OCI-LY7 (cell line): ENCODE results near the gene CRACR2B. TPM values are rescaled to one million over a fixed set of nuclear protein-coding genes. Genes with fewer than 3 reads are reported as not detected.

ENCODE experiments used
- BruUV-seq: library from RNA; stranded (reverse); fragments of 400-500 nt; replicated peaks from 2 replicates; lab custom pipeline; 2021; lab: Mats Ljungman, UMichigan
- CTCF ChIA-PET: fragments of 300-600 bp; sonication (Branson Sonifier 250); formaldehyde crosslinking; loops from one replicate; lab custom pipeline; 2022; ENCODE audit warnings: antibody characterized with exemption; ENCODE audit not compliant: unreplicated experiment; lab: Charles Lee
- POLR2A ChIA-PET: fragments of 300-600 bp; sonication (Branson Sonifier 250); formaldehyde crosslinking; loops from one replicate; lab custom pipeline; 2022; ENCODE audit warnings: antibody characterized with exemption; lab: Charles Lee
- DNase-seq: peaks from one replicate; pipeline ENCODE4 v3.0.0-alpha.2; 2015; ENCODE audit warnings: low spot score
- H2AFZ ChIP-seq: fragments of 200-600 bp; sonication (generic), shearing (Covaris generic); 2 replicates; pipeline ENCODE4 v1.6.1; 2014; ENCODE audit warnings: mild to moderate bottlenecking, antibody characterized with exemption, low read length, moderate library complexity
- H3K27ac ChIP-seq: fragments of 200-600 bp; sonication (generic); 2 replicates; pipeline ENCODE4 v1.5.1; 2014; ENCODE audit warnings: mixed run types, low read depth, mild to moderate bottlenecking, moderate library complexity, low read length, inconsistent platforms; ENCODE audit not compliant: poor library complexity, severe bottlenecking
- H3K36me3 ChIP-seq: fragments of 200-600 bp; sonication (generic); 2 replicates; pipeline ENCODE4 v1.6.1; 2014; ENCODE audit warnings: mild to moderate bottlenecking, antibody characterized with exemption, low read length, moderate library complexity, mixed read lengths; ENCODE audit not compliant: insufficient read depth
- H3K4me1 ChIP-seq: fragments of 200-600 bp; sonication (generic); 2 replicates; pipeline ENCODE4 v1.5.1; 2014; ENCODE audit warnings: mild to moderate bottlenecking, low read length; ENCODE audit not compliant: insufficient read depth, poor library complexity, severe bottlenecking
- H3K4me2 ChIP-seq: fragments of 200-600 bp; sonication (generic); 2 replicates; pipeline ENCODE4 v1.6.1; 2014; ENCODE audit warnings: mild to moderate bottlenecking, low read length
- H3K4me3 ChIP-seq: fragments of 200-600 bp; sonication (generic); 2 replicates; pipeline ENCODE4 v1.5.1; 2014; ENCODE audit warnings: mild to moderate bottlenecking, low read depth, low read length; ENCODE audit not compliant: poor library complexity, severe bottlenecking
- H3K79me2 ChIP-seq: fragments of 200-600 bp; sonication (generic); 2 replicates; pipeline ENCODE4 v1.6.1; 2016; ENCODE audit warnings: low read depth, mild to moderate bottlenecking, low read length, moderate library complexity, mixed read lengths; ENCODE audit not compliant: insufficient read depth
- H3K9me2 ChIP-seq: fragments of 200-600 bp; sonication (generic); 2 replicates; pipeline ENCODE4 v1.6.1; 2016; ENCODE audit warnings: mild to moderate bottlenecking, low read length, mixed read lengths; ENCODE audit not compliant: insufficient read depth
- H3K9me3 ChIP-seq: fragments of 200-600 bp; sonication (generic); 2 replicates; pipeline ENCODE4 v1.6.1; 2014; ENCODE audit warnings: mild to moderate bottlenecking, mixed run types, low read length, mixed read lengths
- H4K20me1 ChIP-seq: fragments of 200-600 bp; sonication (generic); 2 replicates; pipeline ENCODE4 v1.6.1; 2014; ENCODE audit warnings: mild to moderate bottlenecking, antibody characterized with exemption, low read length, moderate library complexity, mixed read lengths; ENCODE audit not compliant: insufficient read depth
- CTCF ChIP-seq: fragments of 200-600 bp; sonication (generic); conservative IDR thresholded peaks from 2 replicates; pipeline ENCODE4 v1.5.1; 2014; ENCODE audit warnings: mild to moderate bottlenecking, antibody characterized with exemption, low read length, moderate library complexity, mixed read lengths
- EZH2phosphoT487 ChIP-seq: fragments of 200-600 bp; sonication (generic); IDR thresholded peaks from 2 replicates; pipeline ENCODE4 v1.6.1; 2018; ENCODE audit warnings: low read depth, borderline replicate concordance, mild to moderate bottlenecking, mixed run types, antibody characterized with exemption, low read length, moderate library complexity, mixed read lengths
- intact Hi-C: fragments of 100-400 bp; cut with micrococcal nuclease; formaldehyde crosslinking; loops from one replicate; pipeline ENCODE4 v1.10.0; 2022; ENCODE audit not compliant: unreplicated experiment
- total RNA-seq, 2 experiments: library from RNA; depleted of rRNA in 1 of 2; stranded (reverse); fragments of >200 nt in 1 of 2; shearing (Covaris generic) in 1 of 2; gene quantifications; 2 replicates each; pipeline ENCODE4 v1.2.3, GENCODE V29; 2014 to 2022

Gene CRACR2B
- total RNA-seq, 2 experiments from 2014 or later: 2.8 to 20.1 TPM

- ChIA-PET POLR2A (interaction anchor here (0.9 to 1.3 kb wide), 3 partner anchors 14 to 35 kb away, joined by 3 to 4 read pairs (median 4); partner anchors contain the start of gene PNPLA2), CTCF (no interaction called here)
- Histone ChIP-seq H3K4me3 (peak overlapping the region; percentile 89), H2AFZ (no peak overlapping the region), H3K9me2 (no peaks in the 10 kb centered on the region), H3K4me2 (peak overlapping the region; percentile 83), H3K4me1 (peaks cover 36% of the 10 kb centered on the region), H4K20me1 (peaks cover 10% of the 10 kb centered on the region; the same call in 1 of the 2 replicates), H3K36me3 (peaks cover 17% of the 10 kb centered on the region), H3K27ac (no peak overlapping the region), H3K79me2 (peaks cover 18% of the 10 kb centered on the region), H3K9me3 (no peaks in the 10 kb centered on the region)
- BruUV-seq: no TSS peak
- intact Hi-C loops: loop anchor here (2.0 kb wide), 1 partner anchor 35 kb away; the partner anchor contains the start of gene RPLP2
- no peak for TF ChIP-seq EZH2phosphoT487
- no peak for TF ChIP-seq CTCF
- DNase-seq: no peak
These were observed 16.3 kb downstream of the CRACR2B start for GRCh38 chr11:843818-844692.

- Histone ChIP-seq H3K9me3 (no peaks in the 10 kb centered on the region), H3K9me2 (no peaks in the 10 kb centered on the region), H3K4me2 (no peak overlapping the region; the same call in 1 of the 2 replicates), H3K27ac (no peak overlapping the region), H3K36me3 (peaks cover 8% of the 10 kb centered on the region; the same call in 1 of the 2 replicates), H2AFZ (no peak overlapping the region), H3K4me3 (no peak overlapping the region), H3K4me1 (peaks cover 40% of the 10 kb centered on the region), H3K79me2 (peaks cover 18% of the 10 kb centered on the region), H4K20me1 (peaks cover 10% of the 10 kb centered on the region; the same call in 1 of the 2 replicates)
- BruUV-seq: no TSS peak
- peak; percentile 32 for DNase-seq
- ChIA-PET CTCF (interaction anchor here (0.6 to 0.7 kb wide), 2 partner anchors 11 to 420 kb away, joined by 3 read pairs; no protein-coding TSS in a partner anchor), POLR2A (interaction anchor here (0.8 kb wide), 1 partner anchor 23 kb away, joined by 3 read pairs; no protein-coding TSS in a partner anchor)
- intact Hi-C loops: loop anchor here (5.0 kb wide), 2 partner anchors 62 to 132 kb away; no protein-coding TSS in a partner anchor
- TF ChIP-seq CTCF: no peak
- no peak for TF ChIP-seq EZH2phosphoT487
These were observed 17.2 kb downstream of the CRACR2B start for GRCh38 chr11:844693-845644.
